SIG-M5 (cell line): Measurements from ENCODE around the gene RFX3.

Experiments used
- DNase-seq: peaks from one replicate; lab custom pipeline; 2025; lab: John Stamatoyannopoulos, UW

The RFX3 gene

DNA sequence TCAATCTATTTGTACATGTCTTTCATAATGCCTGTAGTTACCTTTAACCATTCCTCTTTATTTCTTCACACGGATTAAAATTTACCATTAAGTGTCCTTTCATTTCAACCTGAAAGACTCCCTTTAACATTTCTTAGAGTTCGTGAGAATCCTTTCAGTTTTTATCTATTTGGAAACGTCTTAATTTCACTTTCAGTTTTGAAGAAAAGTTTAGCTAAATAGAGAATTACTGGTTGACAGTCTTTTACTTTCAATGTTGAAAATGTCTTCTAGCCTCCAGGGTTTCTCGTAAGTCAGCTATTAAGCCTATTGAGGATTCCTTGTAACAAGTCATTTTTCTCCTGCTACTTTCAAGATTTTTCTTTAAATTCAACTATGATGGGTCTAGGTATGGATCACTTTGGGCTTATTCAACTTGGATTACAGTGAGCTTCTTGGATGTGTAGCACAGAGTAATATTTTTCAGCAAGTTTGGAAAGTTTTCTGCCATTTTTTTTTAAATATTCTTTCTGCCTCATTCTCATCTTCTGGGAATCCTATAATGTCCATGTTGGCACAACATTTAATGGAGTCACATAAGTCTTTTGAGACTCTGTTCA is 48.5 kb downstream of the RFX3 start:
- DNase-seq, result no peak

DNA sequence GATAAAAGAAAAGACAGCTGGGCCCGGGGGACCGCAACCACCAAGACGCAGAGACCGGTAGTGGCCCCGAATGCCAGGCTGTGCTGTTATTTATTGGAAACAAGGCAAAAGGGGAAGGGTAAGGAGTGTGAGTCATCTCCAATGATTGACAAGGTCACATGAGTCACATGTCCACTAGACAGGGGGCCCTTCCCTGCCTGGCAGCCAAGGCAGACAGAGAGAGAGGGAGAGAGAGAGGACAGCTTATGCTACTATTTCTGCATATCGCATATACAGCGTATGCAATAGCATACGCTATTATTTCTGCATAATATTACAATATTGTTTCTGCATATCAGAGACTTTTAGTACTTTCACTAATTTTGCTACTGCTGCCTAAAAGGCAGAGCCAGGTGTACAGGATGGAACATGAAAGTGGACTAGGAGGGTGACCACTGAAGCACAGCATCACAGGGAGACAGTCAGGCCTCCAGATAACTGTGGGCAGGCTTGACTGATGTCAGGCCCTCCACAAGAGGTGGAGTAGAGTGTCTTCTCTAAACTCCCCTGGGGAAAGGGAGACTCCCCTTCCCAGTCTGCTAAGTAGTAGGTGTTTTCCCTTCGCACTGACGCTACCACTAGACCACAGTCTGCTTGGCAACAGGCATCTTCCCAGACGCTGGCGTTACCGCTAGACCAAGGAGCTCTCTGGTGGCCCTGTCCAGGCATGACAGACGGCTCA is 50.3 kb downstream of the RFX3 start:
- no peak for DNase-seq

DNA sequence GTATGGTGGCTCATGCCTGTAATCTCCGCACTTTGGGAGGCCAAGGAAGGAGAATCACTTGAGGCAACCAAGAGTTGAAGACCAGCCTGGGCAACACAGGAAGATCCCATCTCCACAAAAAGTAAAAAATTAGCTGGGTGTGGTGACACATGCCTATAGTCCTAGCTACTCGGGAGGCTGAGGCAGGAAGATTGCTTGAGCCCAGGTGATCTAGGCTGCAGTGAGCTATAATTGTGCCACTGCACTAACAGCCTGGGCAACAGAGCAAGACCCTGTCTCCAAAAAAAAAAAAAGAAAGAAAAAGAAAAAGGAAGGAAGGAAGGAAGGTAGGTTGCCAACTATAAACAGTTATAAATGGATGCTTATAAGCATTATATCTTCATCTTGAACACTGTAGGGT is 51.0 kb downstream of the RFX3 start:
- DNase-seq, result no peak

DNA sequence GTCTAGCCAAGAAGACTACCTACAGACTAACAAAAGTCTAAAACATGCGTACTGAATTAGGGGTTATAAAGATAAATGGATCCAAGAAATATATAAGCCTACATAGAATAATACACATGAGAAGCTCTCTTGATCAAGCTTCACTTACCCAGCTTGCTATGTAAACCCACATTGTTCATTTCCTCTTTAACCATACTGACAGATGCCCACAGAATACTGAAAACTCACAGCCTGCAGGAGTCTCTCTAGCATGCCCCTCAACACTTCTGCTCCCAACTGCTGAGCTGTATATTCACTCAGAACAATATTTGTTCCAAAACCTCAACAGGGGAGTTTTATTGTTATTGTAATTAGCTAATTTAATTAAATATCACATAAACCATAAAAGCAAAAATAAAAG is 52.4 kb downstream of the RFX3 start:
- no peak for DNase-seq

DNA sequence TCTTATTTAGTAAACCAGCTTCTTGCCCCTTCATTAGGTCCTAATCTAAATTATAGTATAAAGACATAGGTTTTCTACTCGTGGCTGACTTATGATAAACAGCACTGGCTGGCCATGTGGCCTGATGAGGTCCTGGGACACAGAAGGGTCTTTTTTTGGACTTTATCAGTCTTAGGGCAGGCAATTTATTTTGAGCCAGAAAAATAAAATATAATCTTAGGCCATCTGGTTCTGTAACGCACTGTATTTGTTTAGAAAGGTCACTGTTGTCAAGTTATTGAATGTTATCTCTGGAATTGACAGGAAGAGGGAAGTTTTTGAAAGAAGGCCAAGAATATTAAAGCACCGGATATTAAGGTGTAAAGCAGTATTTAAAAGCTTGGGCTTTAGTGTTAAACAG is 53.9 kb downstream of the RFX3 start:
- DNase-seq, result no peak

DNA sequence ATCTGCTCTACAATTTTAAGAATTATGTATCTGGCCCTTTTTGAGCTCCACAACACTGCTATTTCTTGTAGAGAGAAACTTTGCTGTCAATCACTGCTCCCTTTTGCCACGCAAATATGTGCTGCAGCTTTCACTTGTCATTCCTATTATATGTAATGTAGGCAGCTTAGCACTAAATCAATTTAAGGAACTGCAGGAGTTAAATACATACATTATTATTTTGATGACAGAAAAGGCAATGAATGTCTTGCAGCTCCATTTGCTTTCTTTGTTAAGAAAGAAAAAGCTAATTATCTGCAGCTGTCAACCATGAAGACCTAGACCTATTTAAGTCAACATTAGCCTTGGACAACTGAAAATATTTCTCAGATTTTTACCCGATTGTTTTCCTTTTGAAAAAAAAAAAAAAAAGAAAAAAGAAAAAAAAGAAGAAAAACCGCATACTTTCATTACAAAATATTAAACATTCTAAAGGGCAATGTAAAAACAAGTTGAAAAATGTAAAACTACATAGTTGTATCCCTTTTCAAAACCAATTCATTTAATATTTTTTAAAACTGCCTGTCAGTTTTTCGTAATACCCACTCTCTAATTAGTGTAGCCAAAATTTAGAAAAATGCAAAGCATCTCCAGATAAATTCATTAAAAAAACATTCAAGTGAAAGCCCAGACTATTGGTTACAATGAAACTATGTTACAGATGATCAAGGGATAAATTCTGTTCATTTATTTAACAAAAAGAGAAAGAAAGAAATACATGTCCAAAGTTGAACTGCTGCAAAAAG is 57.2 kb downstream of the RFX3 start:
- no peak for DNase-seq

DNA sequence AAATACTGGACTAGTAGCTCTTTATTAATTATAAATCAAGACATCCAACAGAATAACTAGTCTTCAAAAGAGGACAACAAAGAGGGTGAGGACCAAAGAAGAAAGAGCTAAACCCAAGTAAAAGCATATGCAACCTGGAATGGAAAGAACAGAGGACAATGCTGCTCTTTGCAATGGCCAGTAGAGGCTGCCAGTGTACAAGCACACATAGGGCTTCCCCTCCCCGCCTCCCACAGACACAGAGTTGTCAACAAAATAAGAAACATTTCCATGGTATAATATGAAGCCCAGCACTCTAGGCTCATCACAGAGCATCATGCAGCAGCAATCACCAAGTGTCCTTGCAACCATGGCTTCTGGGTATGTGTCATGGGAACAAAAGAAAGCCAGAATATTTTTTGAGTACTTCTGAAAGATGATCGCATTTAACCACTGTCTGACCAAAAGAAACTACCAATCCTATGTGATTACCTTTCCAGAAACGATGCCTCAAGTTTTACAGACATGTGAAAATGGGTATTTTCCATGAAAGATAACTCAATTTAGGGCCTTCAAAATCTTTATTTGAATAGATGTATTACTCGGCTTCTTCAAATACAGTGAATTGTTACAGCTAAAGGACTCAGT is 58.1 kb downstream of the RFX3 start:
- DNase-seq, result no peak

DNA sequence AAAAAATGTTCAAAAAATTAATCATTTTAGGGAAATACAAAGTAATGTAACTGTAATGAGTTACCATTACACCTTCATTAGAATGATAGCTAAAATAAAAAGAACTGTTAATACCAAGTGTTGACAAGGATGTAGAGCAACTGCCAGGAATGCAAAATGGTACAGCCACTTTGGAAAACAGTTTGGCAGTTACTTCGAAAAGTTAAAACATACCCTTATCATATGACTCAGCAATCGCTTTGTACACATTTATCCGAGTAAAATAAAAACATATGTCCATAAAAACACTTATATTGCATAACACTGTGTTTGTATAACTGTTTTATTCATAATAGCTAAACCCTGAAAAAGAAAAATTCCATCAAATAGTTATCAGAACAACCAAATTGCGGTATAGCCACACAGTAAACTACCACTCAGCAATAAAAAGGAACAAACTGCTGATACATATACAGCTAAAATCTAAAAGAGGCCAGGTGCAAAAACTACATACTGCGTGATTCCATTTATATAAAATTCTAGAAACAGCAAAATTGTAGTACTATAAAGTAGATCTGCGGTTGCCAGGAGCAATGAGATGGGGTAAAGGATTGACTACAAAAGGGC is 61.7 kb downstream of the RFX3 start:
- DNase-seq, result no peak

DNA sequence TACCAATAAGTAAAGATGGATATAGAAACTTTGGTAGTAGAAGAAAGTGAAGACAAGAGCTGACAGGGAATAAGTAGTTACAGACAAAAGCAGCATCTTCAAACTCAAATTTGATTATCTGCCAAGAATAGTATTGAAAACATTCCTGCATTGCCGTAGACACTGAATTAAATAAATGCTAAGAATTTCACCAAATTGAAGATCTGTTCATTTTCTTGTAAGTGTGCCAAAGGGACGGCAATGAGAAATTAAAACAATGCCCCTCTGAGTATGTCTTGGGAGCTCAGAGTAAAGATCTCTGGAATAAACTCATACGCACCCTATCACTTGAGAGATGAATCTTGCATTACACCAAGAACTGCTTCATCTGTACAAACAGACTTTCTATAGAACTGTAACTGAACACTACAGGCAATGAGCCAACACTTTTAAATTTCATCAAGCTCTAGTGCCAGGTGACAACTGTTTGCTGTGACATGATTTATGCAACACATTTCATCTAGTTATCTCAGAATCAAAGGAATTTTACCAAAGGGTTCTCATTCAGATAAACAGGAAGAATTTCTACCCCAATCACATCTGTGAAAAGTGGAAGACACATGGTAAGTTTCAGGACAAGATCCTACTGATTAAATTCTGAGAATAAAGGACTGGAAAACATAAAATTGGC is 66.9 kb downstream of the RFX3 start:
- no peak for DNase-seq

DNA sequence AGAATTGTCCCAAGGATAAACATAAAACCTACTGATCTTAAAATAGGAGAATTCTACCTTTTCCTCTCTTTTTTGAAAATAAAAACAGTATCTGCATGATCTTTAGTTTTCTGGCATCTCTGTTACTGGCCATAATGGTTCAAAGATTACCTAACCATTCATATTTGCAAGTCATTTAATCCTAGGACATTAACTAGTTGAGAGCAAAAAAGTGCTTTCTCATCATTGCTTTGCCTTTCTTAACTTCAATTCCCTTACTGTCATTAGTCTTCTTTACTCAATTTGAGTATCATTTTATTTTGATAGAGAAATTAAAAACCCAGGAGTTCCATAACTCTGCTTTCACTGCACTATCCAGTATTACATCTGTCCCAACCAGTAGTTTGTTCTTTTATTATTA is 68.6 kb downstream of the RFX3 start:
- DNase-seq, result no peak

DNA sequence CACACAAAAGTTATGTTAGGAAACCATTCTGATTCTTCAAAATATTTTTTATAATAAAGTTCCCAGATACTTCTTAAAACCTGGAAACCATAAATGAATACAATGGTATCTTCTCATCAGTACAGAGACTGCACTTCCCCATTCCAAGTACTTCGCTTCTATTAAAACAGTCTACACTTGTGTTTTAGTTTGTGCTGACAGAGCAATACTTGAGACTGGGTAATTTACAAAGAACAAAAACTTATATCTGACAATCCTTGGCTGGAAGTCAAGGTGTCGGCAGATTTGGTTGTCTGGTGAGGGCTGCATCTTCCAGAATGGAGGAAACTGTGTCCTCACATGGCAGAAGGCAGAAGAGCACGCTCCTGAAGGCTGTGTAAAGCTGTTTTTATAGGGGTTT is 70.1 kb downstream of the RFX3 start:
- DNase-seq, result no peak

DNA sequence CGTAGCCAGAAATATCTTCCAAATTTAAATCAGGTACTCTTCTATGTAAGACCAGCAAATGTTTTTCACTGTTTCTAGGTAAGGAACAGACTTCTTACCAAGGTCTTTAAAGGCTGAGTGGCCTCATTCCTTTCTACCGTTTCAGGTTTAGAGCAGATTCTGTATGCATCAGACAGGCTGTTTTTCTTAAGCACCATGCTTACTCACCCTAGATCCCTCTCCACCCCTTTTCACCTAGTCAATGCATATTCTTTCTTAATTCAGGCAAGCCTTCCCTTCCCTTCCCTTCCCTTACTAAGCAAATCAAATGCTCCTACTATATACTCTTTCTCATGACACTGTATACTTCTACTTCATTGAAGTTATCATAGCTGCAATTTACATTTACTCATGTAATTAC is 70.7 kb downstream of the RFX3 start:
- no peak for DNase-seq

DNA sequence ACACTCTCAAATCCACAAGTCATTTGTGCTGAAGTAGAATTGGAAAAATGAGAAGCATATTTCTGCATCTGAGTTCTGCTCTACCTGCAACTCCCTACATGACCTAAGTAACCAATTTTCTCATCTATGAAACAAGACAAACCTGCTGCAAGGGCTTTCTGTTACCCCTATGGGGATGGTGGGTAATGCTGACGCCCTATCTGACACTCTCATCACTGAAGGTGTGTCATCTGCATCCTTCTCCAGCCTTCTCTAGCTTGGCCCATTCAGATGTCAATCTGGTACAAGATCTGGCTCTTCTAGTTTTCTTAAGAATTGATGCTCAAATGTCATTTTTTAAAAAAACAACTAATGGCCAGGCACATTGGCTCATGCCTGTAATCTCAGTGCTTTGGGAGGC is 73.8 kb downstream of the RFX3 start:
- no peak for DNase-seq

DNA sequence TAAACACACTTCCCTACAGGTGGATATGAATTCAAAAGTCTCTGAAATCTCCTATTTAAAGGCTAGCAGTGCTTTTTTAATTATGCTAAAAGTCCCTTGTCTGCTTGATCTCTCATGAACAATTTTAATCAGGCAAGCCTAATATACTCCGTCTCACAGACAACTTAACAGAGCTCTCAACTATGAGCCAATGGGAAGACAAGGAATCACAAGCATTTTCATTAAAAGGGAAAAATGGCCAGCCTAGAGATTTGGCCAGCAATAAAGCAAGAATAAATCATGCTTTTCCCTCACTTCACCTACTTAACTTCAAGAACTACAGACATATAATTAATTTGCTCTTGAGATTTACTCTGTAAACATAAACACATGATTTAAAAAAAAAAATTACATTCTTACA is 78.0 kb downstream of the RFX3 start:
- DNase-seq, result no peak

DNA sequence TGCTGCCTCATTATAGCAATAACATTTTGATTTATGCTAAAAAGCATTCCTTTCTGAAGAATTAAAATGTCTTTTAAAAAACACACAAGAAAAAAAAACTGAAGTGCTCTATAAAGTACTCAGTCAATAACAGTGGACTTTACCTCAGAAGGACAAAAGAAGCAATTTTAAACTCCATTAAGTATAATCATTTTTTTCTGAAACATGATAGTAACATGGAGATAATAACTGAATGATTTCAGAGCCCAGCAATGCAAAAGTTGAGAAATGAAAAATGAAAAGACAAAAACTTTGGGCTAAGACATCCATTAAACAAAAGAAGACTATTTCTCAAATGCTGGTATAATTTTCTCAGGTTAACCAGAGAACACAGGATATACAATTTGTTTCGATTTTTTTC is 78.7 kb downstream of the RFX3 start:
- no peak for DNase-seq

DNA sequence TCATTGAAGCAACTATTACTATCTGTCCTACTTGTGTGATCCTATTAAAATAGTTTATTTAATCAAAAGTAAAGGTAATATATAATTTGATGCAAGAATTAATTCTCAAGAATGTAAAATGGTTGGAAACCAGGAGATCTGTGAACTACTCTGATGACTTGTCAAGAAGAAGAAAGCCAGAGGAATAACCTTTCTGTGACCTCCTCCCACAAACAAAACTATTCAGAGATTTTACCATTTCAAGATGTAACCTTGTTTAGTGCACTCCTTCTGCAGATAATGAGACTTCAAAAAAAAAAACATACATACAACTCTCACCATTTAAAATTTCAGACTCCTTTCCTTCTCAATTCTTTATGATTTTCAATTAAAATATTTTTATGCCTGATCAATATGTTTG is 79.5 kb downstream of the RFX3 start:
- no peak for DNase-seq

DNA sequence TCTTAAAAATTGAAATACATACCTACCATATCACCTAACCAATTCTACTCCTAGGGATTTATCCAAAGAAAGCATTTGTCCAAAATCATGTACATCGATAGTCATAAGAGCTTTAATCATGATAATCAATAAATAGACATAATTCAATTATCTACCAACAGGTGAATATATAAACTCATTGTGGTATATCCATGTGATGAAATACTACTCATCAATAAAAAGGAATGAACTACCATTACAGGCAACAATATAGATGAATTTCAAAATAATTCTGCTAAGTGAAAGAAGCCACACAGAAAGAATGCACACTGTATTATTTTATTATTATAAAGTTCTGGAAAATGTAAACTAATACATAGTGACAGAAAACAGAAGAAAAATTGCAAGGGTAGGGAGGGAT is 81.8 kb downstream of the RFX3 start:
- DNase-seq, result no peak

DNA sequence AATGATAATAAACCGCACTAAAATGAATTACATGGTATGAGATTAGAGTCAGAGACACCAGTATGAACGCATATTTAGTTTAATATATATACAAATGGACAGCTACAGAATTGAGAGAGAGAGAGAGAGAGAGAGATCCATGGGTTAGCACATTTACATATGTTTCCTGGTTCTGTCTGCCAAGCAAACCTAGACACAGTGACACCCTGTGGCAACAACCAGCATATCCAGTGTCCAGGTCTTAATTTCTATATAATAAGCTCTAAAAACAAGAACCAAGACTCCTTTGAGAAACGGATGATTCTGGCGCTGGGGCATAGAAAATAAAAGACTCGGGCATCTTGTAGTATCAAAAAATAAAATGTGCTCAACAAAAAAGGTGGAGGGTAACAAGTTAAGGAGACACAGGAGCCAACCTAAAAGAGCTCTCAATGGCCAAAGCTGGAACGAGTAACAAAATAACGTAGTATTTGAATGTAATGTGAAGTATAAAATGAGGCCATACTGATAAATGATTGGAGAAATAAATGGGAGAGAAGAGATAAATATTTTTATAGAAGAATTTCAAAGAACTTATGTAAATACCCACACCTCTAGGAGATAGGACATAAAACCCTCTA is 84.5 kb downstream of the RFX3 start:
- no peak for DNase-seq

DNA sequence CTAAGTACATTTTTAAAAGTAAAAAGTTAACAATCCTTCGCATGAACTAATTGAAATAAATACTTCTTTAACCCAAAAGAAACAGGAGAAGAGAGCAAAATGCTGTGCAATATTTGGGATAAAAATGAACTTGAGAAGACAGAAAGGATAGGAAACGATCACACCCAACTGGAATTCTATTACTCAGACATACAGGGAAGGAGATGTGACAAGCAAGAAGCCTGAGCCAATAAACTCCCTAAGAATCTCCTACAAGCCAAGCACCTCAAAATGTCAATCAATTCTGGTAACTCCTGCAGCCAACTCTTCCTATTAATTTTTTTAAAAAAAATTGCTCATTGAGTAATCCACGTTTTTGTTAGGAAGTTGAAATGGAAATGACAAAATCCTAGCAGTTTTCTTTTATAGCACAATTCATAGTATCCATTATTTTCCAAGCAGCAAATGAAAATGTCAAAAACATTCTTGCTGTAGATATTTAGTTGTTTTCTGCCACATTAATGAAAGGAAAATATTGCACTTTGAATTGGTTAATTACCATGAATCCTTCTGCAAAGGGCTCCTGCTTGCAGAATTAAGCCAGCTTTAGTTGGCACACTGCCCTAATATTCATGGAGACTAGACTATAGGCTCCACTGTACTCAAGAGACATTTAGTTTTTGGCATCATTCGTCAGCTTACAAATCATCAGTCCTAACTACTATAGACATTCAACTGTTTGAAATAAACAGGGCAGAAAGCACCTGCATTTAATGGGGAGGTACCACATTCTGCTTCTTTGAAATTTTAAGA is 89.0 kb downstream of the RFX3 start:
- DNase-seq, result no peak

DNA sequence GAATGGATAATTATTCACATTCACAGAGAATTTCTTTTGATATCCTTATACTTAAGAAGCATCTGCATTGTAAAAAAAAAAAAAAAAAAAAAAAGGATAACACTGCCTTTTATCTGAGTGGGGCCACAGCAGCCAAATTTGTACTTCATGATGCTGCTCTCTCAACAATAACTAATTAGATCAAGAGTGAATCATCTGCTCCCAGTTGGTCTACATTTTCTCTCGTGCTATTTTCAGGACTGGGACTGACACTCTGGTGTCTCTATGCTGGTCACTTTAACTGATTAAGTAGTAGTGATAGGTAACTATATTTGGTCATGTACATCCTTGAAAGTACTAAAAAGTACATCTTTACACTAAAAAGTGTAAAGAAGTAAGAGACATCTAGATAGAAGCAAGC is 90.1 kb downstream of the RFX3 start:
- no peak for DNase-seq

DNA sequence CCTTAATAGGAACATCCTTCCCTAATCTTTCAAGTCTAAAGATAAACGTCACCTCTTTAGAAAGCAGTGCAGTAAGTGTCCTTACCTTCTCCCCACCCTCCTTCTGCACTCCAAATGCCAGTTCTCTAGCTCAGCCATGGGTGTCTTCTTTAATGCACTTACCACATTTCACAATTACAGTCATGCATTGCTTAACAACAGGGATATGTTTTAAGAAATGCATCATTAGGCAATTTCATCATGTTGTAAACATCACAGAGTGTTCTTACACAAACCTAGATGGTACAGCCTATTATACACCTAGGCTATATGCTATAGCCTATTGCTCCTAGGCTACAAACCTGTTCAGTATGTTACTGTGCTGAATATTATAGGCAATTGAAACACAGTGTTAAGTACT is 91.2 kb downstream of the RFX3 start:
- no peak for DNase-seq
